D721Med (cell line): ENCODE results near the gene SLC7A8.

Source experiments
- DNase-seq: peaks from one replicate; pipeline ENCODE4 v3.0.0; 2011; ENCODE audit warnings: low spot score; ENCODE audit not compliant: insufficient read length
- FAIRE-seq: peaks from 2 replicates; lab custom pipeline; 2011; peaks lifted over from hg19 to GRCh38; lab: Jason Lieb, UNC
- CTCF ChIP-seq: IDR thresholded peaks from 2 replicates; pipeline ENCODE4 v1.5.1; 2012; ENCODE audit warnings: mild to moderate bottlenecking, control low read depth; ENCODE audit not compliant: insufficient read depth; ENCODE audit errors: missing control alignments

The SLC7A8 gene

GRCh38 chr14:23137813-23138535 lies 45.5 kb downstream of the SLC7A8 start:
- FAIRE-seq (no peak), DNase-seq (no peak)
- no peak for TF ChIP-seq CTCF

GRCh38 chr14:23137192-23137812 lies 46.2 kb downstream of the SLC7A8 start:
- TF ChIP-seq CTCF: no peak
- FAIRE-seq: no peak
- no peak for DNase-seq

- DNase-seq: no peak
- no peak for TF ChIP-seq CTCF
- no peak for FAIRE-seq
Observed at GRCh38 chr14:23136566-23137133, 46.8 kb downstream of the SLC7A8 start.

- FAIRE-seq (no peak), DNase-seq (no peak)
- TF ChIP-seq CTCF: no peak
Observed at GRCh38 chr14:23132970-23133369, 50.5 kb downstream of the SLC7A8 start.

GRCh38 chr14:23131482-23131881 lies 52.0 kb downstream of the SLC7A8 start:
- no peak for TF ChIP-seq CTCF
- FAIRE-seq (no peak), DNase-seq (no peak)

- FAIRE-seq (no peak), DNase-seq (no peak)
- TF ChIP-seq CTCF: no peak
Observed at GRCh38 chr14:23130871-23131270, 52.6 kb downstream of the SLC7A8 start.
